ENCODE measurements around the gene KCNMA1.
A peak's percentile ranks its signal among the peaks of the same experiment; 100 is the strongest.

KCNMA1 gene

DNA sequence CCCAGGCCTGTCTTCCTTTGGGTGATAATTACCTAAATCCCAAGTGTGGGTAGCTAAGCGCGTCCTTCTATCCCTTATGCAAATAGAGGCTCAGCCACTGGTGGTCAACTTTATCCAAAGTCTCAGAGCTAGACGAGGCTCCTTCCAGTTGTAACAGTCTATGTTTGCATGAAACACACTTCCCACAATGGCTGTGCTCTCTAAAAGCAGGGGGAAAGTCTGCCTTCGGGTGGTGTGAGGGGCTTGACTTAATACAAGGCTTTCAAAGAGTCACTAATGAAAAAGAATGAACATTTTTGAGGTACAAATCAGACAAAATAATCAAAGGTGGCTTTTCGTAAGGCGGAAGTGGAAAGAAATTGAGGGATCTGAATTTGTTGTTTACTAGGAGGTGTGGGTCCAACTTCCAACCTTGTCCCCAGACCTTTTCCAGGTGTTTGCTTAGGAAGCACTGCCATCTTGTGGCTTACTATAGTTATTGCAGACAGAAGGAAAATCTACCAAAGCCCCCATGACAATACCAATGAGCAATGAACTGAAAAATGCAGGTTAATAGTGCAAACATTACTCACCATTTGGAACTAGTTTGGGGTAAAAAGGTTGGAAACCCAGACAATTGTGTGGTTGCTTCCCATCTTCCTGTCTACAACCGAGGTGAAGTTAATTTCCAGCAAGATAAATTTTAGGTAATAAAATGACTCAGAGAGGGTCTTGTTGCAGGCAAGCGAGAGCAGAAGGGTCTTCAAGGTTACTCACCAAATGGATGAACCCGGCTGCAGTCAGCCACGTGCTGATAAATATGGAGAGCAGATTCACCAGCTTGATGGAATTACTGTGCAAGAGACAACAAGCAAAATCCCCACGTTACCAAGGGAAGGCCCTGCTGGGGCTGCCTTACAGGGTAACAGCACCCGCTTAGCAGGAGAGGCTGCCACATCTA, 525.7 kb downstream of the KCNMA1 start:
- DNase-seq (ENCODE audit: low spot score): no peak

DNA sequence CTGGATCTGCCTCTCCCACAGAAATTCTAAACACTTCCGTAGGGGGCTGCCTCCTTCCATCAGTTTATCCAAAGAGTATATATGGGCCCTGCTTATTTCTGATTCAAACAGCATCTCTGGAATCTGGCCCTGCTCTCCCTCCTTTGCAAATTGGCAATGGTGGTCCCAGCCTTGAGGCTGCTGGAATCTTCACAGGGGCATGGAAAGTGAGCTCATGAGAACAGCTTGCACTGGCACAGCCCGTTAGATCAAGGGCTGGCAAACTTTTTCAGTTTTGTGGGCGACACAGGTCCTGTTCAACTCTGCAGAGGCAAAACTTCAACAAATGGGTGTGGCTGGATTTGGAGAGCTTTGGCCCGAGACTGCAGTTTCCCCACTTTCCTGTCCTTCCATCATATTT, 526.9 kb downstream of the KCNMA1 start:
- DNase-seq (ENCODE audit: low spot score): no peak

DNA sequence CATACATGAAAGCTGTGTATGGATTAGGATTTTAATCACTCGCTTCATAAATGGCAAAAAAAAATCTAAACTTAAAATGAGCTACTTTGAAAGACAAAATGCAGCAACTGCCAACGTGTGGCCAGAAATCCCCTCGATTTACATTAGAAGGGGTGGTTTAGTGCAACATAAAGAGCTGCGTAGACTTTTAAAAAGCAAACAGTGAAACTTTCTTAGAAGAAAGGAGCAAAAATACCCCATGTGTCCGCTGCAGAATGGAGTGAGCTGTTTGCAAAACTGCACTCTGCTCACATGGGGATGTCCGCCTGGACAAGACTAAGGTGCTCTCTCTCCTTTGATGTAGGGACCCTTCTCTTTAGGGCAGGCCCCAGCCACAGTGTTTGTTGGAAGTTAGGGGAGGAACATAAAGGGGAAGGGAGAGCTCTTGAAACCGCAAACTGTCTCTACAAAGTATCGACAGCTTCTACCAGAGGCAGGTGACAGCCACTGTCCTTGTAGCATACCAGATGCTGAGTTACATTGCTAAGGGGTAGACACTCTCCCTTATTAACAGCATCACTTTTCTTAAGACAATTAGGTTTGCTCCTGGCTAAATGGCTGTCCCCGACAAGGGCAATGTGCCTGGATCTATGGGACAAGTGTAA, 528.1 kb downstream of the KCNMA1 start:
- DNase-seq (ENCODE audit: low spot score): no peak

DNA sequence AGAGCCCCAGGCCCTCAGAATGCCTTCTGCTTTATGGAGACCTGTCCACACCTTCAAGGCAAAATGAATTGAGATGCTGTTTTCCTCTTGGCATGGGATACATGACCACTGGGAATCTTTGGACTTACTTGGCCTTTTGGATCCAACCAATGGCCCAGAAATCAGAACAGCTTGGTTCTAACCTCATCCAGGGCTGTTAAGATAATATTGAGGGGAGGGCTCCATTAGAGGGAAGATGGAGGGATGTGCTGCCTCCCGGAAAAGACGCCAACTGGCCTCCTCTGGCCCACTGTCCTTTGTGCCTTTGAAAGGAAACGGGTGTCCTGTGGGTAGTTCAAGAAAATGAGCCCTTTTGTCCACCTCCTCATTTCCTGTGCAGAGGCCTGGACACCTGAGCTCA, 530.9 kb downstream of the KCNMA1 start:
- DNase-seq (ENCODE audit: low spot score): no peak

DNA sequence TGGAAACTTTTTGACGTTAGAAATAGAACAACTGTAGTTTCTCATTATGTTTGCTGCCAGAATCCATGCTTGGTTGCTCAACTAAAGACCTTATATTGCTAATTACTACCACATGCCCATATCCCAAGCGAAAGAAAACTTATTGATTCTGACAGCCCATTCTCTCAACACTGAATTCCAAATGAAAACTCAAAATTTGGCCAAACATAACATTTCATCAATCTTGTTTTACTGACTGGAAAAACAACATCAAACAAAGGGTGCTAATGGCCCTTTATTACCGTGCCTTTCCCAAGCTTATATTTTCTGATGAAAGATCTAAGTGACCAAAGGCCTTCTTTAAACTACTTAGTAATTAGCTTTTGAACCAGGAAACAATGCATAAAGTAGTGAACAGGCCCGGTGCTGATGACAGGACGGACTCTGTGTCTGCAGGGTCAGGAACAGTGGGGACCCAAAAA, 531.8 kb downstream of the KCNMA1 start:
- no peak for DNase-seq (ENCODE audit: low spot score)

DNA sequence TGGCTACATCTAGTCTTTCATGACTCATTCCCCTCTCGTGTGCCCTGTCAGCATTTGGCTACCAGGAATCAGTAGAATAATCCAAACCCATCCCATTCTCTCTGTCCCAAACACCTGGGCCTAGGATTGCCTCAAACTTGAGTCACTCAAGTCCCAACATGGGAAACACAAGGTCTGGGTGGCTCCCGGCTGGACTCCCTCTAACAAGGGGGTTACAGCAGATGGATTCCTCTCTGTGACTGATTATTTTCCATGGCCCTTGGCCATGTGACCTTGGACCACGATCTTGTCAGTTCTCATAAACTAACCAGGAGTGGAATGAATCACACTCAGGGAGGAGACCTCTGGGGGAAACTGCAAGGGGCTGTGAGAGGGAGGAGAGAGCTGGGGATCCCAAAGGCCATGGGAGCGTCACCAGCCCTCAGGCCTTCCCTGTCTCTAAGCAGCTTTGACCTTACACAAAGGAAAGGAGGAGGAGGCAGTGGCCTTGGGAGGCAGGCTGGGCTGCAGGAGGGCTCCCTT, 533.1 kb downstream of the KCNMA1 start:
- DNase-seq (ENCODE audit: low spot score): no peak

DNA sequence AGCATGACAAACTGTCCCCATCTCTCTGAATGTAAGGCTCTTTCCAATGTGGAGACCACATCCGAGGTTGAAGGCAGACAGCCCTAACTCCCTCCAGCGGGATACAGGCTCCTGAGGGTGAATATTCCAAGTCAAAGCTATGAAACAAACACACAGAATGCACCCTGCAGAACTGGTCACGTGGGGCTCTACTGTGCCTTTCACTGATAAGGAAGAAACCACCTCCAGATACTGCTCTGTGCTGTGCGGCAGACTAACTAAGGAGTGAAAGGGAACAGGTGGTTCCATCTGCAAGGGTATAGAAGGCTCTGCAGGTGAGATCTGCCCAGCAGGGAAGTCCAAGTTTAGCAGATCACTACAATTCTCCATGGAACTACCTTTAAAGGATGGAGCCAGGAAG, 534.4 kb downstream of the KCNMA1 start:
- no peak for DNase-seq (ENCODE audit: low spot score)

DNA sequence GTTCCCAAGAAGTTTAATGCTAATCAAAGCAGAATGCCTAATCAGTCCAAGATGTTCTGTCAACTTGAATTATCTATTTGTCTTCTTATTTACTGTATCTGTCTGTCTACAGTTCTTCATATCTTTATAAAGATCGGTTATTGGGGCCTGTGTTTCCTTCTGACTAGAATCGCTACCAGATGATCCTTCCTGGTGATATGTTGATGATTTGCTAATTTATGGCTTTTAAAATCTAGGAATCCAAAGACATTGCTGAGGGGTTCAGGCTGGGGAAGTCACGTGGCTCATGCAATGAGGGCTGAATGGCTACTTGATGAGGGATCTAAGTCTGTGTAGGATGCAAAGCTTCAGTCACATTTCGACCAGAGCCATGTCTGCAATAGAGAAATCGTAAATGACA, 536.3 kb downstream of the KCNMA1 start:
- no peak for DNase-seq (ENCODE audit: low spot score)

DNA sequence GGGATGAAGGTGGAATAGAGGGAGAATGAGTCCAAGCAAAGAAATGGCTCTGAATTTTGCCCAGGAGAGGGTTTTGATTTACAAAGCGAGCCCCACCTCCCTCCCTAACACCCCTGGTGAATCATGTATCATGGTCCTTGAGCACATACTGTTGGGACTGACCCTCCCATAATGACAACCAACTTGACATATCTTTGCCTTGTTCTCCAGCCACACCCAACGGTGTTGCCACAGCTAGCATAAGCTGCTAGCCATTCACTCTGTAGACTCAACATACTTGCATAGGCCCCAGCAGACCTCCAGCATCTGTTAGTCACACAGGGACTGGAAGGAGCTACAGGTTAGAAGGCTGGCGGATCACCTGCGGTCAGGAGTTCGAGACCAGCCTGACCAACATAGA, 538.5 kb downstream of the KCNMA1 start:
- no peak for DNase-seq (ENCODE audit: low spot score)

DNA sequence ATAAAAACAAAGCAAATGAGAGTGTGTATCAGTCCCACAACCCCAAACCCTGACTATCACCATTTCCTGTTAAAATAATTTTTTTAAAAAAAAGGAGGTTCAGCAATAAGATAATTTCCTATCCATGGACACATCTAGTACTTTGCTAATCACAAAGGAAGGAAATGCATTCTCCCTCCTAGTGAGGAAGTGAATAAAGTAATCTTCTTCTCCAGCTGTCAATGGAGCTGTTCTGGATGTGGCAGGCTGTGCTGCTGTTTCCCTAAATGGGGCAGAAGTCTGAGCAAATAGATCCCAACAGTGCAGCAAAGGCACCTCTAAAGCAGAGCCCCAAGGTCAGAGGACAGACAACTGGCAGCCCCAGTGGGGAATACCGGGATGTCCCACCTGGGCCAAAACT, 540.0 kb downstream of the KCNMA1 start:
- DNase-seq (ENCODE audit: low spot score): no peak

DNA sequence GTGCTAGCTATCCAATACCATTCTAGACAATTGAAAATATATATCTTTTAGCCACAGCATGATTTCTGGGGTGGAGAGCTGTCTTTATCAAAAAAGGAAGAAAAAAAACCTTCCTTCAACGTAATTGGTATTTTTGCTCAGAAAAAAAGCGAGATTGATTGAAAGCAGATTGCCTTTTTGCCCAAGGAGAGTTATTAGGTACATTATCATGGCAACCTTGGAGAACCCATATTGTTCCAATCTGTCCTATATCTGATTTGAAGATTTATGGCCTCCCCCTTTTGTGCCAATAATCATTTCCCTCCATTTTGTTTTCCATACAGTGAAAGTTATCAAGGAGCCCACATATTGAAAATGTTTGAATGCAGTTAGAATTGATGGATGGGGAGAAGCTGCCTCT, 544.5 kb downstream of the KCNMA1 start:
- DNase-seq (ENCODE audit: low spot score): no peak

DNA sequence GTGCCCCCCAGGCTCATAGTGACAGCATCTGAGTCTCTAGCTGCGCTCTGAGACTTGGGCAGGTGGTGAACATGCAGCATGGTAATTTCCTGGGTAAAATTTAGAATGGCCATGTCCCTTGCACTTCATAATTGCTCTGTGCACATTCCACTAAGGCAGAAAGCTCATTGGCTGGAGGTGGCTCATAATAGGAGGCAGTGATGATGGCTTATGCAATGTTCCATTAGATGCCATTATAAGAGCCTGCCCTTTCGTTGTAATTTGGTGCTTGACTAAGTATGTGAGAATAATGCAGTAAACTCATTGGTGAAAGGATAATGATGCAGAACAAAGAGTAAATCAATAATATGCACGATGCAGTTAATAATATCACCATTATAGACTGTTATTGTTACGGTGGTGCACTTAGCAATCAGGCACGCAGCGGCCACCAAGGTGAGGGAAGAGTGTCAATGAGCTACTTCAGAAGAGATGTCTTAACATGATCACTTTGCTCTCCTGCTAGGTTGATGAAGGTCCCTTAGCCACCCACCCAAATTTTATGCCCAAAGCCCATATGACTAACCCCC, 545.9 kb downstream of the KCNMA1 start:
- no peak for DNase-seq (ENCODE audit: low spot score)

DNA sequence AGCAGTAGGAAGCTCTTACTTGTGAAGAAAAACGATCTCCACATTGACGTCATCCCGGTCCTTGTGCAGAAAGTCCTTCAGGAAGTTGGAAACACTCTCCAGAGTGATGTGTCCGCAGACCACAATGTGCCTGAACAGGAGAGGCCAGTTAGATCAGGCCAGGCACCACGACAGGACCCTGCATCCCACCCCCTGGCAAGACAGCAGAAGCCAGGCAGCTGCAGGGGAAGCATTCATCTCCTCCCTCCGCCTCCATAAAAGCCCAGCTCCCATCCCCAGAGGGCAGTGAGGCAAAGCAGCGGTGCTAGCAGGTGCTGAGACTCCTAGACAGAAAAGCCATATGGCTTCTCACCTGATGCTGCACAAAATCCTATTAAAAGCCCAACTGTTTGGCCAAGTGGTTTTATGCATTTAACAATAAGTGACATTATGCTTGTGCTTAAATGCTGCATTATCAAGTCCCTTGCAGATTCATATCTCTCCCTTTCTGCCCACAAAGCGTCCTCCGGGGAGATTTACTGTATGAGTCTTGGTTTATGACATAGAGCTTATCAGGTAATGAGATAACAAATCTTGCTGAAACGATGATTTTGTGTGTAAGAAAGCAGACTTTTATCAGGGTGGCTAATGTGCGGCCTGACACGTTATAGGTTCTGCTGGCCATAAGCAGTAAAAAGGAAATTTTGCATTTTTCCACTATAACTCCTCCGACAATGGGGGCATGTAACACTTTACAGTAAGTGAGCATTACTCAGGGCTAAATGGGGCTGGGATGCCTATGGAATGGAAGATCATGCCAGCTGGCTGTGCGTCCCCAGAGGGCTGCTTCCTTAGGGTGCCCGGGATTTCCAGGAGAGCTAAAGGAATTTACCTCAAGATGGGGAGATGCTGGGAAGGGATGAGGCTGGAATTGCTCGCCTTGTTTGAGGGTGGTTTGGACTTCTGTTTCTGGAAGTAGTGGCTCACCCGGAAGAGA, 546.9 kb downstream of the KCNMA1 start:
- DNase-seq (ENCODE audit: low spot score): no peak

DNA sequence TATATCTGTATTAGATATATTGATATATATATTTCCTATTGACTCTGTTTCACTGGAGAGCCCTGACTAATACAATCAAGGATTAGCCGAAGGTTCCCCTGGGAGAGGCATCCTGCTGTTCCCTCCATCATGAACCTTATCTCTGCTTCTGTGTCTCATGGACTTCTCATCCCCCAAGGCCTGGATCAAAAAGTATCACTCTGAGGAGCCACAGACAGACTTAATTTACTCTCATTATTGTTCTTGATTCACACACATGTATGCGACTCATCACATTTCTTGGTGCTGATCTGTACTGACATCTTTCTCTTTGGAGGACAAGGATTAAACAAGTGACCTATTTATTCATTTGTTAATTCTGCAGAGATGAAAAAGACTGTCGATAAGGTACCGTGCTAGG, 550.2 kb downstream of the KCNMA1 start:
- DNase-seq (ENCODE audit: low spot score): no peak

DNA sequence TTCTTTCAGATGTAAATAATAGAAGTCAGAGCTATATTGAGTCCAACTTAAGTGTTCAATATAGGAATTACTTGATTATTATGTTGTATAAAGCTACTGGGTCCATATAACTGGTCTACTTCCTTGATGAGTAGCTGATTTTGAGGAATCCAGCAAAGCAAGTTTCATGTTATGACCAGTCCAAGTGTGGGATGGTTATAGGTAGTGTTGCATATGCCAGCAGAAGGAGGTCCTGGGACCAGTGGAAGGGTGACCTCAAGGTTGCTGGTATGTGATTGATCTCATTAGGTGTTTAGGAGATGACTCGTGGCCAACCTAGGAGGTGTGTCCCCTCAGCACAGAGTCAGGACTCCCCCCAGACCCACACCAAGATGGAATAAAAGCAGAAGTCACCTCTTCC, 551.5 kb downstream of the KCNMA1 start:
- no peak for DNase-seq (ENCODE audit: low spot score)

DNA sequence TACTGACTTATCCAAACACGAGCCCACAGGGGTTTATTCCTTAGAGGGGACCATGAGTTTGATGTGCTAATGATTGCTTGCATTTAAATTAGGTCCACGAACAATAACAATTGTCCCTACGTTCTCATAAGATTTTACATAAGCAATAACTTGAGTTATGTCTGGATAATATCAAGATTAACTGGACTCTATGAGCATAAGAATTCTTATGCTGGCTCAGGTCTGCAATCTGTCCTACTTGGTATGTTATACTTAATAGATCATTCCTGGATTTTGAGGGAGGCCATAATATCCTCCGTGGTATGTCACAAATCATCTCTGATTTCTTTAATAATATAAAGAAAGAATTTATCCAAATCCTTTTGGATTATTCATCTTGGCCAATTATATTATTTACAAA, 552.3 kb downstream of the KCNMA1 start:
- DNase-seq (ENCODE audit: low spot score): no peak

DNA sequence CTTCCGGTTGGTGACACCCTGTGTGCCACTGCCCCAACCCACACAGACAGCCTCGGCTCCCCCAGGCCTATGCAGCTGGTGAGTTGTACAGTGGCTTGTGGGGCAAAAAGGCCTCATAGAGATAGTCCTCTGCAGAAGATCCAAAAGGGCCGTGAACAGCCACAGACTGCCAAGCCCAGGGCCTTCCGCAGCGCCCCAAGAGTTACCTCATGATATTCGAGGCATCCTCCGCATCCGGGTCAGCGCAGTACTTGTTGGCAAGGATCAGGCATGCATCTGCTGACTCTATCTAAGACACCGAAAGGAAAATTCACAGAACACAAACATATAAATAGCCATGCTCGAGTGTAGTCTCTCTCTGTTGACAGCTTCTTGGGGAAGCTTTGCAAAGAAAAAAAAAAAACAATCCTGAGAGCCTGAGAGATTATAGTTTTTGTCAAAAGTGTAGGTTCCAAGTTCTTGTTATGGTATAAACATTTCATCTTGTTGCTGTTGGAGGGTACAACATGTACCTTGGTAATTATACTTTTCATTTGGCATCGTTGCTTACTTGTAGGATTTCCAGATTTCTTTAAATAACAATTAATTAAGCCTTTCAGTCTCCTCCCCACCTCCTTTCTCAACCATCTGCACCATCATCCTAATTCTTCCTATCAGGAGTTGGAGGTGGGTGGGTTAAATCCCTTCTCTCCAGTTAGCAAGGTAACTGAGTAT, 553.0 kb downstream of the KCNMA1 start:
- DNase-seq (ENCODE audit: low spot score): no peak

DNA sequence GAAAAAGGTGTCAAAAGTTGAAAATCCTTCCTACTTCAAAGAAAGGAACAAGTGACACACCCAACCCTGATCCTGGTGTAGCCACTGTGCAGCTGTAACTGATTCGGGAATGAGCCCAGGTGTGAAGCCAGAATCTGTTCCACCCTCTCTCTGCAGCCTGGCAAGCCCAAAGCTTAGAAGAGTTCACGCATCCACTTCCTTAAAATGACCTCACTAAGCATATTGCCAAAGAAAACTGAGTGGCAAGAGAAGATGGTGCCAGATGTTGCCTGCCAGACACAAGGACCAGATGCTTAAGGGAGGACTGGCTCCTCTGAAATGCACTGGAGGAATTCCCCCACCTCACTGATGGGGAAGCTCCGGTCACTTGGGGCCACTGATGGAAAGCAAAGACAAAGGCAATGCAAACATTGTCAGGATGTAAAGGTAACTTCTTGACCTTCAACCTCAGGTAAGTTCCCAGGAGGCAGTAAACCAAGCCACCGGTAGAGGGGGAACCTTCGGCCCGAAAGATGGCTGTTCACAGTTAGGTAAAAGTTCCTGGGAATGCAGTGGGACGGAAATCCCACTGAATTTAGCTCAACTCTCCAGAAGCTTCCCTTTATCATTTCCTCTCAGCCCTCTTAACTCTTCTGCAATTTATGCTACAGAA, 554.9 kb downstream of the KCNMA1 start:
- DNase-seq (ENCODE audit: low spot score): no peak

DNA sequence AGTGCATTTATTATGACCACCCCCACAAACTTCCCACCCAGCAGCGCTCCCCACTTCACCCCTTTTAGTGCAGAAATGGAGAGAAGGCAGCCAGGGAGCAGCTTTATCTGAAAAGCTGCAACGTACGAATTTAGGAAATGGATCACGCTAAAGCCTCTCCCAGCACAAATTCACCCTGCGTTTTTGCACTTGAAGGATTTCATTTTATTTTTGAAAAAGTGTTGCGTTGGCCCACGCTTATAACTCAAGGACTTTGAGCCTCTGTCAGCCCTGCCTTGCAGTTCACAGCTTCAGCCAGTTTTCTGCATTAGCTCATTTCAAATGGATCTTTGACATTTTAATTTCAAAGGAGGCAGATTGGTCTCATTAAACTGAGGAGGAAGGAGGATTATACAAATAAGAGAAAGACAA, 556.1 kb downstream of the KCNMA1 start:
- no peak for DNase-seq (ENCODE audit: low spot score)

DNA sequence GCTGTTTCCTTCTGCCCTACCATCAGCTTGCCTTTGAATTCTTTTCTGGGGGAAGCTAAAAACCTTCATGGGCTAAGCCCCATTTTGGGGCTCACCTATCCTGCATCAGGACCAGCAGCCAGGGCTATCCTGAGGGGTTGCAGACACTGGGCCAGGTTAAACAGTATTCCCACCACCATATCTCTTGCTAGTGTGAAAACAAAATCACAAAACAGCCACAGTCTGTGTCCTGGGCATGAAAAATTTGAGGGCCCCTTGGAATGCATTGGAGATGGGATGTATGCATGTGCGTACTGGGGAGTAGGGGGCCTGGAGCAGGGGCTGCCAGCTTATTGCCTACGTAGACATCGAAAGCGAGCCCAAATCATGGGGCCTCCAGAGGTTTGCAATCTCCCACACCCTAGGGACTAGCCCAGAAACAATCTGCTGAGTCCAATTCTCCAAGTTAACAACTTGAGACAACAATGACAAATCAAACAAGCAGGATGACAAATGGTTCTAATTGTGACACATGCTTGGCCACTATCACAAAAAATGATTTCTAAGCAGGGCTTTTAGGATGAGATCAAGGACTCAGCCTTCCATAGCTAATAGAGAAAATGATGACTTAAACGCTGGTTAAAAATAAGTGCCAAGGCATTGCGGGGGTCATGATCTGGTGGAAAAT, 557.1 kb downstream of the KCNMA1 start:
- DNase-seq (ENCODE audit: low spot score): peak; percentile 36

Data from left forelimb (tissue), 1 donor.